Measurements from ENCODE around the gene RREB1.
"Not testable (repeated sequence)": the region's sequence is repeated elsewhere in the genome, so short reads cannot be mapped to it uniquely, and the experiment has no call there.

RREB1 gene

DNA sequence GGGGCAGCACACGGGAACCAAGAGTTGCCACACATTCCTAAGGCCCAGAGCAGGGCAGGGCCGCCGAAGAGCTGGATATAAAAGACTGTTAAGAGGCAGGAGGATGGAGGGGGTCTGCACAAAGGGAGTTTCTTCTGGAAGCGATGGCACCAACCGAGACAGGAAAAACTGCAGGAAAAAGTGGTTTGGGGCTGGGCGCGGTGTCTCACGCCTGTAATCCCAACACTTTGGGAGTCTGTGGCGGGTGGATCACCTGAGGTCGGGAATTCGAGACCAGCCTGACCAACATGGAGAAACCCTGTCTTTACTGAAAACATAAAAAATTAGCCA, 163.4 kb downstream of the RREB1 start:
- H3K4me3 ChIP-seq (ENCODE audit: low read depth in 1 of 5, low read length in 5 of 5) = no peak overlapping the region
- H3K36me3 ChIP-seq (ENCODE audit: control insufficient read depth in 5 of 5, insufficient read depth in 5 of 5, low read length in 5 of 5) = no peaks in the 10 kb centered on the region
- peaks cover 0 to 2% (median under 1%) of the 10 kb centered on the region in 5 donors for H3K9me3 ChIP-seq (ENCODE audit: control insufficient read depth in 5 of 5, low read length in 5 of 5)
- no peak overlapping the region for H3K9ac ChIP-seq (ENCODE audit: low read length in 5 of 5)
- peaks cover 0 to 25% (median 15%) of the 10 kb centered on the region in 5 donors for H3K4me1 ChIP-seq (ENCODE audit: control insufficient read depth in 5 of 5, insufficient read depth in 5 of 5, low read length in 5 of 5)
- H3K27me3 ChIP-seq (ENCODE audit: control insufficient read depth in 5 of 5, insufficient read depth in 4 of 5, low read length in 5 of 5) = no peaks in the 10 kb centered on the region
- H3K27ac ChIP-seq (ENCODE audit: low read depth, low read length) = no peak overlapping the region

DNA sequence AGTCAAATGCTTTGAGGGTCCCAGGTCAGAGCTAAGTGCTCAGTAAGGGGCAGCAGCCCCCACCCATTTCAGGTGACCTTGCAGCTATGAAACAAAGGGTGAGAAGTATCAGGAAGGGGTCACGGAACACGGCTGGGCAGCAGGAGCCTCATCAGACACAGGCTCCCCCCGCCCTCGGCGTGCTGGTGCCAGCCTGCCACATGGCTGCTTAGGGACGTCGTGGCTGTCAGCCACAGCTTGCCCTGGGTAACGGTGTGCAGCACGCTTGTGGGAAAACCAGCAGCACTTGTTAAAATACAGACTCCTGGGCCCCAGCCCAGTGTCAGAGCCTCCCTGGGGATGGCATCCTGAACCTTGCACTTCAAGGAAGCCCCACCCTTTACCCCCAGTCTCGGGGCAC, 165.9 kb downstream of the RREB1 start:
- Histone ChIP-seq H3K9me3 (ENCODE audit: control insufficient read depth in 5 of 5, low read length in 5 of 5) (no peaks in the 10 kb centered on the region), H3K4me1 (ENCODE audit: control insufficient read depth in 5 of 5, insufficient read depth in 5 of 5, low read length in 5 of 5) (peaks cover 0 to 17% (median 9%) of the 10 kb centered on the region in 5 donors), H3K36me3 (ENCODE audit: control insufficient read depth in 5 of 5, insufficient read depth in 5 of 5, low read length in 5 of 5) (no peaks in the 10 kb centered on the region), H3K27ac (ENCODE audit: low read depth, low read length) (no peak overlapping the region), H3K9ac (ENCODE audit: low read length in 5 of 5) (no peak overlapping the region), H3K27me3 (ENCODE audit: control insufficient read depth in 5 of 5, insufficient read depth in 4 of 5, low read length in 5 of 5) (no peaks in the 10 kb centered on the region), H3K4me3 (ENCODE audit: low read depth in 1 of 5, low read length in 5 of 5) (no peak overlapping the region)

DNA sequence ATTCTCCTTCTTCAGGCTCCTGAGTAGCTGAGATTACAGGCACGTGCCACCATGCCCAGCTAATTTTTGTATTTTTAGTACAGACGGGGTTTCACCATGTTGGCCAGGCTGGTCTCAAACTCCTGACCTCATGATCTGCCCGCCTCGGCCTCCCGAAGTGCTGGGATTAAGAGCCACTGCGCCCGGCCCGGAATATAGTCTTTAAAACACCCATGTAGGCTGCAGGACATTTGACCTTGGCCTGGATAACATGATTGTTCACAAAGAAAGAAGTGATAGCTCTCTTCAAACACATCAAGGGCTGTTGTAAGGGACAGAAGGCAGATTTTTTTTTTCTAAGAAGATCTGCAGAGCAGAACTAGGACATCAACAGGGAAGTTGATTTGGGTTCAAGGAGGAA, 166.8 kb downstream of the RREB1 start:
- not testable (repeated sequence) for H3K27me3 ChIP-seq (ENCODE audit: control insufficient read depth in 5 of 5, insufficient read depth in 4 of 5, low read length in 5 of 5); H3K9me3 ChIP-seq (ENCODE audit: control insufficient read depth in 5 of 5, low read length in 5 of 5); H3K27ac ChIP-seq (ENCODE audit: low read depth, low read length); H3K4me3 ChIP-seq (ENCODE audit: low read depth in 1 of 5, low read length in 5 of 5); H3K9ac ChIP-seq (ENCODE audit: low read length in 5 of 5); H3K36me3 ChIP-seq (ENCODE audit: control insufficient read depth in 5 of 5, insufficient read depth in 5 of 5, low read length in 5 of 5)
- peaks cover 0 to 18% (median 9%) of the 10 kb centered on the region in 5 donors for H3K4me1 ChIP-seq (ENCODE audit: control insufficient read depth in 5 of 5, insufficient read depth in 5 of 5, low read length in 5 of 5)

DNA sequence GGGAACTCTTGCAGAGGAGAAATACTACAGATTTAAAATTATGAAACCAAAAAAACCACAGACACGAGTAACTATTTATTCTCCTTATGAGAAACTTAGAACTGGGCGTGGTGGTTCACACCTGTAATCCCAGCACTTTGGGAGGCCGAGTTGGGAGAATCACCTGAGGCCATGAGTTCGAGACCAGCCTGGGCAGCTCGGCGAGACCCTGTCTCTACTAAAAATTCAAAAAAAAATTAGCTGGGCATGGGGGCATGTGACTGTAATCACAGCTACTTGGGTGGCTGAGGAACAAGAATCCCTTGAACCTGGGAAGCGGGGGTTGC, 168.4 kb downstream of the RREB1 start:
- Histone ChIP-seq H3K9me3 (ENCODE audit: control insufficient read depth in 5 of 5, low read length in 5 of 5) (no peaks in the 10 kb centered on the region), H3K4me3 (ENCODE audit: low read depth in 1 of 5, low read length in 5 of 5) (no peak overlapping the region), H3K27me3 (ENCODE audit: control insufficient read depth in 5 of 5, insufficient read depth in 4 of 5, low read length in 5 of 5) (no peaks in the 10 kb centered on the region), H3K36me3 (ENCODE audit: control insufficient read depth in 5 of 5, insufficient read depth in 5 of 5, low read length in 5 of 5) (no peaks in the 10 kb centered on the region), H3K4me1 (ENCODE audit: control insufficient read depth in 5 of 5, insufficient read depth in 5 of 5, low read length in 5 of 5) (peaks cover 0 to 13% (median 4%) of the 10 kb centered on the region in 5 donors), H3K9ac (ENCODE audit: low read length in 5 of 5) (no peak overlapping the region), H3K27ac (ENCODE audit: low read depth, low read length) (no peak overlapping the region)

DNA sequence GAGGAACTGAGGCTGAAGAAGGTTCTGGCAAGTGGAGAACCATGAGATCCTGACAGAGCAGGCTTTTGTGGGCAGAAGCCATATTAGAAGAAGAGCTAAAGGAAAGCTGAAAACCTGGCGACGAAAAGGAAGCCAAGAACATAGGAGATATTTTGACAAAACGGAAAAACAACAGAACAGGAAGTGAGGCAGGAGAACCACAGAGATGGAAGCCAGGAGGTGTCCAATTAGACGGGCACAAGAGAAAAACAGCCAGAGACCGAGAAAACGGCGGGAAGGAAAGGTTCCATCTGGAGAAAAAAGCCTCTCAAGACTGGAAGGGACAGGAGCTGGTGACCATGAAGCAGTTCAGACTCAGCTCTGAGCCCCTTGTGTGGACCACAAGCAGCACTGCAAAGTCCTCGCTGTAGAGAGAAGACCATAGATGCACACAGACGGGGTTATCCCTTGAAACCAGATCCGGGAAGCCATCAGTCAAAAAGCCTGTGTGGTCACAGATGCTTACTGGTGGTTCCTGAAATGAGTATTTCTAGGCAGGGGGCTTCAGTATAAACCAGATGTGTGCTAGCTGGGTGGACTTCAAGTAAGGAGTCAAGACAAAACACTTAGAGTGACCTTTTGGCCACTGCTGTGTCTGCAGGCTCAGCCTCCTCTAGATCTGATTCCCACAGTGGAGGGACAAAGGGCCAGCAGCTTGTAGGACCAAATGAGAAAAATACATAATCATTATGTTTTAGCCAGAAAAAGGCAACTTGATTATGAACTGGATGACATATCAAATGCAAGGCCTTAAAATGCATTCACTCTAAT, 174.5 kb downstream of the RREB1 start:
- Histone ChIP-seq H3K4me1 (ENCODE audit: control insufficient read depth in 5 of 5, insufficient read depth in 5 of 5, low read length in 5 of 5) (peaks cover 0 to 9% (median 4%) of the 10 kb centered on the region in 5 donors), H3K27ac (ENCODE audit: low read depth, low read length) (no peak overlapping the region), H3K9me3 (ENCODE audit: control insufficient read depth in 5 of 5, low read length in 5 of 5) (no peaks in the 10 kb centered on the region), H3K27me3 (ENCODE audit: control insufficient read depth in 5 of 5, insufficient read depth in 4 of 5, low read length in 5 of 5) (no peaks in the 10 kb centered on the region), H3K4me3 (ENCODE audit: low read depth in 1 of 5, low read length in 5 of 5) (no peak overlapping the region), H3K36me3 (ENCODE audit: control insufficient read depth in 5 of 5, insufficient read depth in 5 of 5, low read length in 5 of 5) (peaks cover 11 to 22% (median 17%) of the 10 kb centered on the region in 5 donors), H3K9ac (ENCODE audit: low read length in 5 of 5) (no peak overlapping the region)

DNA sequence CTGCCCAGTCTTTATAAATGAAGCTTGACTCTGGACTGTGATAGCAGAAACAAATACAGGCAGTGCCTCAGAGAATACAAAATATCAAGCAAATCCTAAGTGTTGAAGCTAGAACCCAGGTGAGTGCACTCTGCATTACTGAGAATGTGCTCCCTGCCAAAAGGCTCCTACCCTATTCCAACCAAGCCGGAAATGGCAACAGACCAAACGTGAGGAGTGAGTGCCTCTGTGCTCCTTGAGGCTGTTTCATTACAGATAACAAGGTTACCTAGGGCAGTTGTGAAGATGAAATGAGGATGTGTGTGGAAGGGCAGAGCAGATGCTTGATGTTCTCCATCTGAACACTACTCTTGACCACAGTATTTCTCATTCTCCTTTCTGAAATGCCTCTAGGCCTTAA, 175.9 kb downstream of the RREB1 start:
- H3K27me3 ChIP-seq (ENCODE audit: control insufficient read depth in 5 of 5, insufficient read depth in 4 of 5, low read length in 5 of 5) = no peaks in the 10 kb centered on the region
- no peaks in the 10 kb centered on the region for H3K9me3 ChIP-seq (ENCODE audit: control insufficient read depth in 5 of 5, low read length in 5 of 5)
- H3K36me3 ChIP-seq (ENCODE audit: control insufficient read depth in 5 of 5, insufficient read depth in 5 of 5, low read length in 5 of 5) = peaks cover 19 to 35% (median 31%) of the 10 kb centered on the region in 5 donors
- H3K27ac ChIP-seq (ENCODE audit: low read depth, low read length) = no peak overlapping the region
- no peak overlapping the region for H3K4me3 ChIP-seq (ENCODE audit: low read depth in 1 of 5, low read length in 5 of 5)
- H3K4me1 ChIP-seq (ENCODE audit: control insufficient read depth in 5 of 5, insufficient read depth in 5 of 5, low read length in 5 of 5) = peaks cover 0 to 8% (median 2%) of the 10 kb centered on the region in 5 donors
- no peak overlapping the region for H3K9ac ChIP-seq (ENCODE audit: low read length in 5 of 5)

DNA sequence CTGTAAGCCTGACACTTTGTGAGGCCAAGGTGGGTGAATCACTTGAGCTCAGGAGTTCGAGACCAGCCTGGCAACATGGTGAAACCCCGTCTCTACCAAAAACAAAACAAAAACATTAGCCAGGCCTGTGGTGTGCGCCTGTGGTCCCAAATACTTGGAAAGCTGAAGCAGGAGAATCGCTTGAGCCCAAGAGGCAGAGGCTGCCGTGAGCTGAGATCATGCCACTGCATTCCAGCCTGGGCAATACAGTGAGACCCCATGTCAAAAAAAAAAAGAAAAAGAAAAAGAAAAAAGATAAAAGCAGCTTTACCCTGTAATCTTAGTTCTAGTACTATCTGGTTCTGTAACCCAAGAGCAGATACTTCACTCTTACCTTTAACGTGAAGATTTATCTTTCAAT, 177.7 kb downstream of the RREB1 start:
- peaks cover 32 to 51% (median 43%) of the 10 kb centered on the region in 5 donors for H3K36me3 ChIP-seq (ENCODE audit: control insufficient read depth in 5 of 5, insufficient read depth in 5 of 5, low read length in 5 of 5)
- no peak overlapping the region for H3K9ac ChIP-seq (ENCODE audit: low read length in 5 of 5)
- H3K27ac ChIP-seq (ENCODE audit: low read depth, low read length) = no peak overlapping the region
- H3K9me3 ChIP-seq (ENCODE audit: control insufficient read depth in 5 of 5, low read length in 5 of 5) = no peaks in the 10 kb centered on the region
- H3K27me3 ChIP-seq (ENCODE audit: control insufficient read depth in 5 of 5, insufficient read depth in 4 of 5, low read length in 5 of 5) = no peaks in the 10 kb centered on the region
- H3K4me3 ChIP-seq (ENCODE audit: low read depth in 1 of 5, low read length in 5 of 5) = no peak overlapping the region
- no peaks in the 10 kb centered on the region for H3K4me1 ChIP-seq (ENCODE audit: control insufficient read depth in 5 of 5, insufficient read depth in 5 of 5, low read length in 5 of 5)

DNA sequence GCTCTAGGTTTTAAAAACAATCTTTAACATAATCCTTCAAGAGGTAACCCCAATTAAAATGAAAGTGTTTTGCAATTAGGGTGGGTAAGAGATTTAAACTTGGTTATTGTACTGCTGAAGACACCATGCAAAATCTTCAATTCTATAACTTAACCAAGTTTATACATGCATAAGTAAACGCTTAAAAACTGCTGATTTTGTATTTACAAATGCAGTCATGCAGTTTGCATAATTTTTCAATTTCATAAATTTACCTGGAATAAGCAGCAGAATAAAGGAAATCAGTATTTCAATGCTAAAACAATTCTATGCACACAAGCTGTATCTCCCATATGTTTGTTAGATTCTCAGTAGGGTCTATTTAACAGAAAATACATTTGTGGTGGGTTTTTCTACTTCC, 182.3 kb downstream of the RREB1 start:
- Histone ChIP-seq H3K9ac (ENCODE audit: low read length in 5 of 5) (no peak overlapping the region), H3K4me1 (ENCODE audit: control insufficient read depth in 5 of 5, insufficient read depth in 5 of 5, low read length in 5 of 5) (no peaks in the 10 kb centered on the region), H3K9me3 (ENCODE audit: control insufficient read depth in 5 of 5, low read length in 5 of 5) (no peaks in the 10 kb centered on the region), H3K4me3 (ENCODE audit: low read depth in 1 of 5, low read length in 5 of 5) (no peak overlapping the region), H3K27me3 (ENCODE audit: control insufficient read depth in 5 of 5, insufficient read depth in 4 of 5, low read length in 5 of 5) (no peaks in the 10 kb centered on the region), H3K36me3 (ENCODE audit: control insufficient read depth in 5 of 5, insufficient read depth in 5 of 5, low read length in 5 of 5) (peaks cover 46 to 82% (median 62%) of the 10 kb centered on the region in 5 donors), H3K27ac (ENCODE audit: low read depth, low read length) (no peak overlapping the region)

DNA sequence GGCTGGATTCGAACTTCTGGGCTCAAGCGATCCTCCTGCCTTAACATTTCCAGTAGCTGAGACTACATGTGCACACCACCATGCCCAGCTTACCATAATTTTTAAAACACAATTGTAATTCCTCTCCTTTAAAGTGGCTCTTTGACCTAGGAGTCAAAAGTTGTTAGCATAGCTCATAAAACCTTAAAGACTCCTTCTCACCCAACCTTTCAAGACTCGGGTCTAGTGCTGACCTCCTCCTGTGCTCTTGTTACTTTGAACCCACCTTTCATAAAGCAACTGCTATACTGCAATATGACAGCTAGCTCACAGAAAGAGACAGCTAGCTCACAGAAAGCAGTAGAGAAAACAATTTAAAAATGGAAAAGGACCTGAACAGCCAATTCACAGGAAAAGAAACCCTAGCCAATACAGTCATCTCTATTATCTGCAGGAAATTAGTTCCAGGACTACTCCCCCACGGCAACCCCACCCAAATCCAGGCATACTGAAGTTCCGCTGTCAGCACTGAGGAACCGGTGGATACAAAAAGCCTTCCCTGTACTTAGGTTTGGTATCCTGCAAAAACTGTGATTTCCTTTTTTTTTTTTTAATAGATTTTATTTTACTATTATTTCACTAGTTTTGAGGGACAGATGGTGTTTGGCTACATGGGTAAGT, 185.0 kb downstream of the RREB1 start:
- Histone ChIP-seq H3K27ac (ENCODE audit: low read depth, low read length) (no peak overlapping the region), H3K4me3 (ENCODE audit: low read depth in 1 of 5, low read length in 5 of 5) (no peak overlapping the region), H3K36me3 (ENCODE audit: control insufficient read depth in 5 of 5, insufficient read depth in 5 of 5, low read length in 5 of 5) (peaks cover 43 to 83% (median 61%) of the 10 kb centered on the region in 5 donors), H3K9me3 (ENCODE audit: control insufficient read depth in 5 of 5, low read length in 5 of 5) (no peaks in the 10 kb centered on the region), H3K27me3 (ENCODE audit: control insufficient read depth in 5 of 5, insufficient read depth in 4 of 5, low read length in 5 of 5) (no peaks in the 10 kb centered on the region), H3K9ac (ENCODE audit: low read length in 5 of 5) (no peak overlapping the region), H3K4me1 (ENCODE audit: control insufficient read depth in 5 of 5, insufficient read depth in 5 of 5, low read length in 5 of 5) (no peaks in the 10 kb centered on the region)

DNA sequence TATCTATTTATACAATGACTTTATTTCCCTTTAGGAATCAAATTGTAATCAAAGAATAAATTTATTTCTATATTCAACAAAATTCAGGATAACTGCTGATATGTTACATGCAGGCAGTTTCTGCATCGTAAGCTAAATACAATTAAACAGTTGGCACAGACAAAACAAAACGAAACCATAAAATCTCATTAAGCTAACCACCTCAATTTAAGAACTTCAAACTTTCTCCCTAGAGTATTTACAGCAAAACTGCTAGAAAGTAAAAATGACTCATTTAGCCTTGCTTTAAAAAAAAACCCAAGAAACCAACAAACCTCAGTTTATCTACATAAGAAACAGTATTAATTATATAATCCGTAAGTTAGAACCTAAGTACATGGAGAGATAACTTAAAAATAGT, 188.2 kb downstream of the RREB1 start:
- H3K27me3 ChIP-seq (ENCODE audit: control insufficient read depth in 5 of 5, insufficient read depth in 4 of 5, low read length in 5 of 5) = no peaks in the 10 kb centered on the region
- H3K9me3 ChIP-seq (ENCODE audit: control insufficient read depth in 5 of 5, low read length in 5 of 5) = no peaks in the 10 kb centered on the region
- H3K9ac ChIP-seq (ENCODE audit: low read length in 5 of 5) = peak overlapping the region in 1 of 5 donors; percentile 40
- H3K27ac ChIP-seq (ENCODE audit: low read depth, low read length) = no peak overlapping the region
- peaks cover 40 to 83% (median 64%) of the 10 kb centered on the region in 5 donors for H3K36me3 ChIP-seq (ENCODE audit: control insufficient read depth in 5 of 5, insufficient read depth in 5 of 5, low read length in 5 of 5)
- no peaks in the 10 kb centered on the region for H3K4me1 ChIP-seq (ENCODE audit: control insufficient read depth in 5 of 5, insufficient read depth in 5 of 5, low read length in 5 of 5)
- no peak overlapping the region for H3K4me3 ChIP-seq (ENCODE audit: low read depth in 1 of 5, low read length in 5 of 5)

Measured in subcutaneous abdominal adipose tissue (tissue), 5 donors.